HG03097 (cell line): ENCODE measurements around the gene NGFR.
"Not testable (repeated sequence)": the region's sequence is repeated elsewhere in the genome, so short reads cannot be mapped to it uniquely, and the experiment has no call there.

Experiments
- ATAC-seq: cut with Tn5 transposase; IDR thresholded peaks from one replicate; pipeline ENCODE4 v1.9.1; 2021; ENCODE audit not compliant: unreplicated experiment, low FRiP score

Gene NGFR

GRCh38 chr17:49494399-49494985 is 601 bp upstream of the NGFR start:
- ATAC-seq = no peak

- no peak for ATAC-seq
These were observed 719 bp downstream of the NGFR start for GRCh38 chr17:49495842-49496182.

GRCh38 chr17:49496183-49496866 is 1.2 kb downstream of the NGFR start:
- no peak for ATAC-seq

GRCh38 chr17:49496867-49497147 is 1.7 kb downstream of the NGFR start:
- no peak for ATAC-seq

- no peak for ATAC-seq
These were observed 2.3 kb downstream of the NGFR start for GRCh38 chr17:49497148-49498028.

- ATAC-seq = no peak
These were observed 3.0 kb downstream of the NGFR start for GRCh38 chr17:49498029-49498615.

GRCh38 chr17:49501496-49501895 is 6.4 kb downstream of the NGFR start:
- no peak for ATAC-seq

GRCh38 chr17:49502254-49502653 is 7.2 kb downstream of the NGFR start:
- ATAC-seq = no peak

GRCh38 chr17:49502680-49503079 is 7.6 kb downstream of the NGFR start:
- not testable (repeated sequence) for ATAC-seq

- no peak for ATAC-seq
These were observed 9.3 kb downstream of the NGFR start for GRCh38 chr17:49504369-49504768.

- no peak for ATAC-seq
These were observed 10.8 kb downstream of the NGFR start for GRCh38 chr17:49505854-49506253.

- ATAC-seq = no peak
These were observed 11.2 kb downstream of the NGFR start for GRCh38 chr17:49506282-49506681.

GRCh38 chr17:49508061-49508865 is 13.2 kb downstream of the NGFR start:
- no peak for ATAC-seq

GRCh38 chr17:49508866-49509587 is 13.9 kb downstream of the NGFR start:
- ATAC-seq = no peak

GRCh38 chr17:49509588-49509917 is 14.5 kb downstream of the NGFR start:
- no peak for ATAC-seq

- ATAC-seq = no peak
These were observed 15.1 kb downstream of the NGFR start for GRCh38 chr17:49510059-49510719.

- no peak for ATAC-seq
These were observed 15.6 kb downstream of the NGFR start for GRCh38 chr17:49510720-49511110.

- no peak for ATAC-seq
These were observed 16.7 kb downstream of the NGFR start for GRCh38 chr17:49511810-49512209.

- no peak for ATAC-seq
These were observed 17.4 kb downstream of the NGFR start for GRCh38 chr17:49512296-49513043.
